Stomach (tissue), 4 donors: ENCODE results near the gene SIK1.
"Not testable (repeated sequence)": the region's sequence is repeated elsewhere in the genome, so short reads cannot be mapped to it uniquely, and the experiment has no call there.

Experiments
- POLR2A ChIP-seq, 4 donors: fragments of 450-650 bp; IDR thresholded peaks; one replicate each; pipeline ENCODE4 v1.6.1; 2016; ENCODE audit warnings: antibody characterized with exemption in 4 of 4, control low read depth in 2 of 4, mild to moderate bottlenecking in 1 of 4, moderate library complexity in 1 of 4
- TF ChIP-seq, protein P1 (sequence below), 7 experiments: fragments of 450-650 bp in 4 of 7; fragments of 200-600 bp in 3 of 7; sonication (generic) in 3 of 7; IDR thresholded peaks; one replicate each; pipeline ENCODE4 v1.5.1; 2016 to 2019; ENCODE audit warnings: antibody characterized with exemption in 7 of 7, control low read depth in 2 of 7, mild to moderate bottlenecking in 1 of 7

GRCh38 chr21:43428964-43429363, 2.0 kb upstream of the SIK1 start:
- TF ChIP-seq, protein P1, sequence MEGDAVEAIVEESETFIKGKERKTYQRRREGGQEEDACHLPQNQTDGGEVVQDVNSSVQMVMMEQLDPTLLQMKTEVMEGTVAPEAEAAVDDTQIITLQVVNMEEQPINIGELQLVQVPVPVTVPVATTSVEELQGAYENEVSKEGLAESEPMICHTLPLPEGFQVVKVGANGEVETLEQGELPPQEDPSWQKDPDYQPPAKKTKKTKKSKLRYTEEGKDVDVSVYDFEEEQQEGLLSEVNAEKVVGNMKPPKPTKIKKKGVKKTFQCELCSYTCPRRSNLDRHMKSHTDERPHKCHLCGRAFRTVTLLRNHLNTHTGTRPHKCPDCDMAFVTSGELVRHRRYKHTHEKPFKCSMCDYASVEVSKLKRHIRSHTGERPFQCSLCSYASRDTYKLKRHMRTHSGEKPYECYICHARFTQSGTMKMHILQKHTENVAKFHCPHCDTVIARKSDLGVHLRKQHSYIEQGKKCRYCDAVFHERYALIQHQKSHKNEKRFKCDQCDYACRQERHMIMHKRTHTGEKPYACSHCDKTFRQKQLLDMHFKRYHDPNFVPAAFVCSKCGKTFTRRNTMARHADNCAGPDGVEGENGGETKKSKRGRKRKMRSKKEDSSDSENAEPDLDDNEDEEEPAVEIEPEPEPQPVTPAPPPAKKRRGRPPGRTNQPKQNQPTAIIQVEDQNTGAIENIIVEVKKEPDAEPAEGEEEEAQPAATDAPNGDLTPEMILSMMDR (IDR thresholded peaks at IDR 0.05), result not testable (repeated sequence)
- TF ChIP-seq POLR2A (IDR thresholded peaks at IDR 0.05), result not testable (repeated sequence)
